GM23338 (cell line): ENCODE results near the gene MRGPRE. TPM values are rescaled to one million over a fixed set of nuclear protein-coding genes. Genes with fewer than 3 reads are reported as not detected.

ENCODE experiments used
- ATAC-seq: fragments of 200-7000 bp; cut with Tn5 transposase; 3 replicates; pipeline ENCODE4 v1.9.1; 2020
- DNase-seq: peaks from one replicate; pipeline ENCODE4 v3.0.0-alpha.2; 2015; ENCODE audit warnings: low spot score
- H2AFZ ChIP-seq: fragments of 200-600 bp; sonication (generic); 2 replicates; pipeline ENCODE4 v1.8.0; 2016; ENCODE audit warnings: antibody characterized with exemption, mild to moderate bottlenecking, moderate library complexity
- H3F3A ChIP-seq: fragments of 200-600 bp; sonication (generic); replicated peaks from 2 replicates; pipeline ENCODE4 v1.8.0; 2017; ENCODE audit warnings: antibody characterized with exemption, mixed run types, low read depth
- H3K27ac ChIP-seq: fragments of 200-600 bp; sonication (generic); 2 replicates; pipeline ENCODE4 v1.6.1; 2016; ENCODE audit warnings: low read depth
- H3K27me3 ChIP-seq: fragments of 200-600 bp; sonication (generic); 2 replicates; pipeline ENCODE4 v1.8.0; 2016; ENCODE audit warnings: mild to moderate bottlenecking, mixed run types, moderate library complexity; ENCODE audit not compliant: insufficient read depth
- H3K36me3 ChIP-seq: fragments of 200-600 bp; sonication (generic); 2 replicates; pipeline ENCODE4 v1.8.0; 2016; ENCODE audit warnings: mild to moderate bottlenecking; ENCODE audit not compliant: insufficient read depth
- H3K4me1 ChIP-seq: fragments of 200-600 bp; sonication (generic); 2 replicates; pipeline ENCODE4 v1.8.0; 2016; ENCODE audit warnings: mild to moderate bottlenecking, moderate library complexity; ENCODE audit not compliant: insufficient read depth
- H3K4me2 ChIP-seq: fragments of 200-600 bp; sonication (generic); 2 replicates; pipeline ENCODE4 v1.7.1; 2017; ENCODE audit warnings: mixed run types
- H3K4me3 ChIP-seq: fragments of 200-600 bp; sonication (generic); 2 replicates; pipeline ENCODE4 v1.6.1; 2016; ENCODE audit warnings: mixed run types
- H3K79me2 ChIP-seq: fragments of 200-600 bp; sonication (generic); replicated peaks from 2 replicates; pipeline ENCODE4 v1.8.0; 2017; ENCODE audit warnings: mild to moderate bottlenecking; ENCODE audit not compliant: insufficient read depth
- H3K9me2 ChIP-seq: fragments of 200-600 bp; sonication (generic); 2 replicates; pipeline ENCODE4 v1.8.0; 2017; ENCODE audit not compliant: insufficient read depth
- H4K20me1 ChIP-seq: fragments of 200-600 bp; sonication (generic); replicated peaks from 2 replicates; pipeline ENCODE4 v1.8.0; 2017; ENCODE audit warnings: mild to moderate bottlenecking; ENCODE audit not compliant: insufficient read depth
- H3K27ac Mint-ChIP-seq: 2 replicates; pipeline ENCODE4 v1.8.0; 2020; ENCODE audit warnings: inconsistent platforms, mild to moderate bottlenecking, moderate library complexity, mixed read lengths
- H3K27me3 Mint-ChIP-seq: 3 replicates; pipeline ENCODE4 v1.8.0; 2022; ENCODE audit warnings: low read depth, mild to moderate bottlenecking, moderate library complexity, mixed read lengths, inconsistent platforms; ENCODE audit not compliant: insufficient read depth, poor library complexity
- H3K36me3 Mint-ChIP-seq: 3 replicates; pipeline ENCODE4 v1.8.0; 2021; ENCODE audit warnings: low read depth, mild to moderate bottlenecking, inconsistent platforms, moderate library complexity, mixed read lengths
- H3K4me1 Mint-ChIP-seq: 3 replicates; pipeline ENCODE4 v1.8.0; 2020; ENCODE audit warnings: mild to moderate bottlenecking, inconsistent platforms, mixed read lengths
- H3K4me3 Mint-ChIP-seq: 3 replicates; pipeline ENCODE4 v1.8.0; 2021; ENCODE audit warnings: moderate library complexity, mild to moderate bottlenecking, inconsistent platforms, mixed read lengths
- H3K9me3 Mint-ChIP-seq: 3 replicates; pipeline ENCODE4 v1.8.0; 2020; ENCODE audit warnings: moderate library complexity, mild to moderate bottlenecking, inconsistent platforms, mixed read lengths
- CREB1 ChIP-seq: fragments of 250-450 bp; sonication (Bioruptor Pico); IDR thresholded peaks from 2 replicates; pipeline ENCODE4 v1.5.0; 2020; ENCODE audit warnings: low read depth, mild to moderate bottlenecking, moderate library complexity
- EZH2phosphoT487 ChIP-seq: fragments of 200-600 bp; sonication (generic); IDR thresholded peaks from one replicate; pipeline ENCODE4 v1.8.1; 2018; ENCODE audit warnings: antibody characterized with exemption; ENCODE audit not compliant: unreplicated experiment
- JUNB ChIP-seq: IDR thresholded peaks from one replicate; pipeline ENCODE4 v1.6.1; 2016; ENCODE audit warnings: antibody characterized with exemption; ENCODE audit not compliant: unreplicated experiment
- NANOG ChIP-seq: IDR thresholded peaks from 2 replicates; pipeline ENCODE4 v1.6.1; 2016; ENCODE audit warnings: antibody characterized with exemption, borderline replicate concordance
- POLR2AphosphoS5 ChIP-seq: IDR thresholded peaks from 2 replicates; pipeline ENCODE4 v1.6.1; 2016; ENCODE audit warnings: antibody characterized with exemption, low read depth
- ZNF114 ChIP-seq: fragments of 250-450 bp; sonication (Bioruptor Pico); IDR thresholded peaks from 2 replicates; pipeline ENCODE4 v1.5.0; 2020; ENCODE audit warnings: mild to moderate bottlenecking, moderate library complexity
- ZNF331 ChIP-seq: fragments of 250-450 bp; sonication (Bioruptor Pico); IDR thresholded peaks from 2 replicates; pipeline ENCODE4 v1.5.0; 2020; ENCODE audit warnings: low read depth, mild to moderate bottlenecking, moderate library complexity
- ZNF462 ChIP-seq: fragments of 250-450 bp; sonication (Bioruptor Pico); IDR thresholded peaks from 2 replicates; pipeline ENCODE4 v1.5.0; 2020; ENCODE audit warnings: mild to moderate bottlenecking, moderate library complexity
- polyA plus RNA-seq: library from polyadenylated mRNA; unstranded; fragments of >200 nt; fragmentation: Nextera tagmentation; extraction: Ambion mirVana; gene quantifications from 2 replicates; pipeline ENCODE4 v1.2.1, GENCODE V29; 2016
- total RNA-seq: library from RNA; depleted of rRNA; stranded (reverse); fragments of >200 nt; shearing (Covaris generic); gene quantifications from 2 replicates; pipeline ENCODE4 v1.2.3, GENCODE V29; 2014

MRGPRE gene
- total and polyA plus RNA-seq, 2 experiments from 2014 or later = not detected

GRCh38 chr11:3198815-3199214 is 33.4 kb downstream of the MRGPRE start (continued):
- no peak for TF ChIP-seq JUNB
- no peak for TF ChIP-seq ZNF114 (CRISPR knock-in tag)
- no peak for TF ChIP-seq NANOG
- no peak for TF ChIP-seq ZNF331
- no peak for TF ChIP-seq POLR2AphosphoS5
- TF ChIP-seq EZH2phosphoT487 = no peak
- TF ChIP-seq CREB1 (CRISPR knock-in tag) = no peak
- no peak for TF ChIP-seq ZNF462 (CRISPR knock-in tag)

- Mint-ChIP-seq H3K4me3 (no peak overlapping the region), H3K4me1 (peaks cover 17% of the 10 kb centered on the region), H3K27ac (no peak overlapping the region), H3K27me3 (peaks cover 23% of the 10 kb centered on the region), H3K9me3 (no peaks in the 10 kb centered on the region), H3K36me3 (no peaks in the 10 kb centered on the region)
- ATAC-seq (no peak), DNase-seq (no peak)
- no peaks in the 10 kb centered on the region for H3K36me3 ChIP-seq
- TF ChIP-seq JUNB (no peak), EZH2phosphoT487 (no peak), NANOG (no peak)
- no peak overlapping the region for H3K4me3 ChIP-seq
- no peaks in the 10 kb centered on the region for H3K4me1 ChIP-seq
- H3F3A ChIP-seq = no peaks in the 10 kb centered on the region
- H3K9me2 ChIP-seq = no peaks in the 10 kb centered on the region
- no peaks in the 10 kb centered on the region for H4K20me1 ChIP-seq
- H3K79me2 ChIP-seq = no peaks in the 10 kb centered on the region
- no peak overlapping the region for H3K27ac ChIP-seq
- no peak overlapping the region for H2AFZ ChIP-seq
- H3K4me2 ChIP-seq = no peak overlapping the region
- peaks cover 13% of the 10 kb centered on the region for H3K27me3 ChIP-seq
These were observed 34.2 kb downstream of the MRGPRE start for GRCh38 chr11:3197878-3198528.
